ENCODE data around the gene GUCA2B.

GUCA2B gene

GRCh38 chr1:42130061-42130660 lies 23.0 kb upstream of the GUCA2B start:
- H3K9ac ChIP-seq (ENCODE audit: low read depth, low read length), result no peak overlapping the region

DNA sequence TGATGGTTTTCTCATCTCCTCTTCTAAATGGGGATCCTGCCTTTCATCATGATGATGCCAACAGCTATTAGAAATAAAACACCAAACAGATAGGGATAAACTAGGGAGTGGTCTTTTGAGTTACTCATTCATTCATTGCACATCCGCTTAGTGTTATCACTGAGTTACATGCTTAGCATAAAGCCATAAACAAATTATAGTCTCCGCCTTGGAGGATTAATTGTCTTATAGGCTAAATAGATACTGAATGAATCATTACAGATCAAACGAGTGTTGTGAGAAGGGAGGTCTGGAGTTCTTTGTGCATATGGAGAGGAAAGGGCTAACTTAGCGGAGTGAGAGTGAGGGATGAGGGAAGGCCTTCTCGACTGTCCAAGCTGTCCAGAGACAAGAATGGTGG lies 19.8 kb upstream of the GUCA2B start:
- Histone ChIP-seq H3K9me3 (ENCODE audit: control insufficient read depth, insufficient read depth, low read length) (no peaks in the 10 kb centered on the region), H3K27me3 (ENCODE audit: control insufficient read depth, insufficient read depth, low read length) (no peaks in the 10 kb centered on the region), H3K4me3 (ENCODE audit: low read depth, low read length) (no peak overlapping the region), H3K9ac (ENCODE audit: low read depth, low read length) (no peak overlapping the region), H3K36me3 (ENCODE audit: control insufficient read depth, insufficient read depth, low read length) (no peaks in the 10 kb centered on the region), H3K4me1 (ENCODE audit: control insufficient read depth, insufficient read depth, low read length) (no peaks in the 10 kb centered on the region)

More at GRCh38 chr1:42130061-42130660, 23.0 kb upstream of the GUCA2B start:
- Histone ChIP-seq H3K9me3 (ENCODE audit: control insufficient read depth, insufficient read depth, low read length) (no peaks in the 10 kb centered on the region), H3K4me1 (ENCODE audit: control insufficient read depth, insufficient read depth, low read length) (no peaks in the 10 kb centered on the region), H3K4me3 (ENCODE audit: low read depth, low read length) (no peak overlapping the region), H3K27me3 (ENCODE audit: control insufficient read depth, insufficient read depth, low read length) (no peaks in the 10 kb centered on the region), H3K36me3 (ENCODE audit: control insufficient read depth, insufficient read depth, low read length) (no peaks in the 10 kb centered on the region)

GRCh38 chr1:42133809-42134526 lies 19.2 kb upstream of the GUCA2B start:
- Histone ChIP-seq H3K9me3 (ENCODE audit: control insufficient read depth, insufficient read depth, low read length) (no peaks in the 10 kb centered on the region), H3K9ac (ENCODE audit: low read depth, low read length) (no peak overlapping the region), H3K36me3 (ENCODE audit: control insufficient read depth, insufficient read depth, low read length) (no peaks in the 10 kb centered on the region), H3K4me1 (ENCODE audit: control insufficient read depth, insufficient read depth, low read length) (no peaks in the 10 kb centered on the region), H3K4me3 (ENCODE audit: low read depth, low read length) (no peak overlapping the region), H3K27me3 (ENCODE audit: control insufficient read depth, insufficient read depth, low read length) (no peaks in the 10 kb centered on the region)

- H3K36me3 ChIP-seq (ENCODE audit: control insufficient read depth, insufficient read depth, low read length), result no peaks in the 10 kb centered on the region
- no peak overlapping the region for H3K4me3 ChIP-seq (ENCODE audit: low read depth, low read length)
- no peaks in the 10 kb centered on the region for H3K4me1 ChIP-seq (ENCODE audit: control insufficient read depth, insufficient read depth, low read length)
- H3K9ac ChIP-seq (ENCODE audit: low read depth, low read length), result no peak overlapping the region
- H3K27me3 ChIP-seq (ENCODE audit: control insufficient read depth, insufficient read depth, low read length), result no peaks in the 10 kb centered on the region
- no peaks in the 10 kb centered on the region for H3K9me3 ChIP-seq (ENCODE audit: control insufficient read depth, insufficient read depth, low read length)
Measured at GRCh38 chr1:42135426-42135825, 17.8 kb upstream of the GUCA2B start.

GRCh38 chr1:42136466-42136865 lies 16.7 kb upstream of the GUCA2B start:
- no peaks in the 10 kb centered on the region for H3K4me1 ChIP-seq (ENCODE audit: control insufficient read depth, insufficient read depth, low read length)
- H3K9me3 ChIP-seq (ENCODE audit: control insufficient read depth, insufficient read depth, low read length), result no peaks in the 10 kb centered on the region
- H3K9ac ChIP-seq (ENCODE audit: low read depth, low read length), result no peak overlapping the region
- no peak overlapping the region for H3K4me3 ChIP-seq (ENCODE audit: low read depth, low read length)
- H3K27me3 ChIP-seq (ENCODE audit: control insufficient read depth, insufficient read depth, low read length), result no peaks in the 10 kb centered on the region
- no peaks in the 10 kb centered on the region for H3K36me3 ChIP-seq (ENCODE audit: control insufficient read depth, insufficient read depth, low read length)

- H3K9me3 ChIP-seq (ENCODE audit: control insufficient read depth, insufficient read depth, low read length), result no peaks in the 10 kb centered on the region
- no peak overlapping the region for H3K9ac ChIP-seq (ENCODE audit: low read depth, low read length)
- H3K4me3 ChIP-seq (ENCODE audit: low read depth, low read length), result no peak overlapping the region
- no peaks in the 10 kb centered on the region for H3K4me1 ChIP-seq (ENCODE audit: control insufficient read depth, insufficient read depth, low read length)
- H3K27me3 ChIP-seq (ENCODE audit: control insufficient read depth, insufficient read depth, low read length), result peaks cover 2% of the 10 kb centered on the region
- H3K36me3 ChIP-seq (ENCODE audit: control insufficient read depth, insufficient read depth, low read length), result no peaks in the 10 kb centered on the region
Measured at GRCh38 chr1:42137766-42138165, 15.4 kb upstream of the GUCA2B start.

- Histone ChIP-seq H3K9me3 (ENCODE audit: control insufficient read depth, insufficient read depth, low read length) (no peaks in the 10 kb centered on the region), H3K4me3 (ENCODE audit: low read depth, low read length) (no peak overlapping the region), H3K36me3 (ENCODE audit: control insufficient read depth, insufficient read depth, low read length) (no peaks in the 10 kb centered on the region), H3K27me3 (ENCODE audit: control insufficient read depth, insufficient read depth, low read length) (peaks cover 3% of the 10 kb centered on the region), H3K9ac (ENCODE audit: low read depth, low read length) (no peak overlapping the region), H3K4me1 (ENCODE audit: control insufficient read depth, insufficient read depth, low read length) (no peaks in the 10 kb centered on the region)
Measured at GRCh38 chr1:42138586-42138985, 14.6 kb upstream of the GUCA2B start.

GRCh38 chr1:42139444-42139843 lies 13.8 kb upstream of the GUCA2B start:
- Histone ChIP-seq H3K27me3 (ENCODE audit: control insufficient read depth, insufficient read depth, low read length) (peaks cover 3% of the 10 kb centered on the region), H3K36me3 (ENCODE audit: control insufficient read depth, insufficient read depth, low read length) (no peaks in the 10 kb centered on the region), H3K4me1 (ENCODE audit: control insufficient read depth, insufficient read depth, low read length) (no peaks in the 10 kb centered on the region), H3K9ac (ENCODE audit: low read depth, low read length) (no peak overlapping the region), H3K9me3 (ENCODE audit: control insufficient read depth, insufficient read depth, low read length) (no peaks in the 10 kb centered on the region), H3K4me3 (ENCODE audit: low read depth, low read length) (no peak overlapping the region)

- peaks cover 3% of the 10 kb centered on the region for H3K27me3 ChIP-seq (ENCODE audit: control insufficient read depth, insufficient read depth, low read length)
- no peaks in the 10 kb centered on the region for H3K36me3 ChIP-seq (ENCODE audit: control insufficient read depth, insufficient read depth, low read length)
- H3K9ac ChIP-seq (ENCODE audit: low read depth, low read length), result no peak overlapping the region
- H3K4me1 ChIP-seq (ENCODE audit: control insufficient read depth, insufficient read depth, low read length), result no peaks in the 10 kb centered on the region
- H3K4me3 ChIP-seq (ENCODE audit: low read depth, low read length), result no peak overlapping the region
- H3K9me3 ChIP-seq (ENCODE audit: control insufficient read depth, insufficient read depth, low read length), result no peaks in the 10 kb centered on the region
Measured at GRCh38 chr1:42140191-42140590, 13.0 kb upstream of the GUCA2B start.

GRCh38 chr1:42141978-42142377 lies 11.2 kb upstream of the GUCA2B start:
- Histone ChIP-seq H3K36me3 (ENCODE audit: control insufficient read depth, insufficient read depth, low read length) (no peaks in the 10 kb centered on the region), H3K27me3 (ENCODE audit: control insufficient read depth, insufficient read depth, low read length) (peaks cover 10% of the 10 kb centered on the region), H3K9ac (ENCODE audit: low read depth, low read length) (no peak overlapping the region), H3K4me1 (ENCODE audit: control insufficient read depth, insufficient read depth, low read length) (no peaks in the 10 kb centered on the region), H3K9me3 (ENCODE audit: control insufficient read depth, insufficient read depth, low read length) (no peaks in the 10 kb centered on the region), H3K4me3 (ENCODE audit: low read depth, low read length) (no peak overlapping the region)

DNA sequence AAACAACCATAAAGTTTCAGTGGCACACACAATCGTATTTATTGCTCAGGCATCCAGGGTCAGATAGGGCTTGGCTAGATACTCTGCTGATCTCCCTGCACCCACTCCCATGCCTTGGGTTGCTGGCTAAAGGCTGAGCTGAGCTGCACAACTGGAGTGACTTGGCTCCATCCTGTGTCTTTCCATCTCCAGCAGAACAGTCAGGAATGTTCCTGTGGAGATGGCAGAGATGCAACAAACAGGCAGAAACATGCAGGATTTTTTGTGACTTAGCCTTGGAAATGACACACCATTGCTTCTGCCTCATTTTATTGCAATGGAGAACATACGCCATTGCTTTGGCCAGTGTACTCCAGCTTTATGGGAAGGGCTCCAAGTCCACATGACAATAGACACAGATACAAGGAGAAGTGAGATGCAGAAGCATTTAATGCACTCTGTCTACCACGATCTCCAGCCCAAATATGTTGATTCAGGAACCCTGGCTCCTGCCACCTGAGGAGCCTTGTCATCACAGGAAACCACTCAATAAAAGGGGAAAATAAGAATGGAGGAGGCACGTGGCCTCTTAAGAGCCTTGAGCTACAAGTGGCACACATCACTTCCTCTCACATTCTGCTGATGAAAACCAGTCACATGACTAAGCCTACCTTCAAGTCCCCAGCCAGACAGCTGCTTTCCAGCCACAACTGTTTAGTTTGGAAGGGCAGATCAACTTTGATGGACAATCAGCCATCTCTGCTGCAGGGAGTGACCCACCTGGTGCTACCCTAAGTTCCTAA lies 10.1 kb upstream of the GUCA2B start:
- Histone ChIP-seq H3K4me3 (ENCODE audit: low read depth, low read length) (no peak overlapping the region), H3K9ac (ENCODE audit: low read depth, low read length) (no peak overlapping the region), H3K27me3 (ENCODE audit: control insufficient read depth, insufficient read depth, low read length) (peaks cover 10% of the 10 kb centered on the region), H3K4me1 (ENCODE audit: control insufficient read depth, insufficient read depth, low read length) (no peaks in the 10 kb centered on the region), H3K36me3 (ENCODE audit: control insufficient read depth, insufficient read depth, low read length) (no peaks in the 10 kb centered on the region), H3K9me3 (ENCODE audit: control insufficient read depth, insufficient read depth, low read length) (no peaks in the 10 kb centered on the region)
